Stomach smooth muscle (tissue), 2 donors: ENCODE measurements around the gene POU3F1.

Source experiments
- H3K27ac ChIP-seq: one replicate; pipeline ENCODE4 v1.7.0; 2013; ENCODE audit warnings: mild to moderate bottlenecking, low read length, inconsistent platforms
- H3K27me3 ChIP-seq, 2 donors: one replicate each; pipeline ENCODE4 v1.7.0; 2013; ENCODE audit warnings: low read length in 2 of 2; ENCODE audit not compliant: insufficient read depth in 2 of 2, control insufficient read depth in 1 of 2
- H3K36me3 ChIP-seq, 2 donors: one replicate each; pipeline ENCODE4 v1.7.0; 2013; ENCODE audit warnings: low read length in 2 of 2; ENCODE audit not compliant: control insufficient read depth in 2 of 2, insufficient read depth in 2 of 2
- H3K4me1 ChIP-seq: one replicate; pipeline ENCODE4 v1.7.0; 2013; ENCODE audit warnings: low read length; ENCODE audit not compliant: control insufficient read depth, insufficient read depth
- H3K4me3 ChIP-seq, 2 donors: one replicate each; pipeline ENCODE4 v1.7.0; 2013; ENCODE audit warnings: low read length in 2 of 2
- H3K9ac ChIP-seq, 2 donors: one replicate each; pipeline ENCODE4 v1.7.0; 2013; ENCODE audit warnings: low read length in 2 of 2, mild to moderate bottlenecking in 1 of 2
- H3K9me3 ChIP-seq, 2 donors: one replicate each; pipeline ENCODE4 v1.7.0; 2013; ENCODE audit warnings: low read length in 2 of 2; ENCODE audit not compliant: control insufficient read depth in 2 of 2
- donor health status: healthy.
- donor health status: Pancreatic carcinoma.

POU3F1 gene

GRCh38 chr1:38061290-38061689 lies 14.7 kb upstream of the POU3F1 start:
- Histone ChIP-seq H3K4me1 (no peaks in the 10 kb centered on the region), H3K9ac (no peak overlapping the region), H3K27ac (no peak overlapping the region), H3K9me3 (no peaks in the 10 kb centered on the region), H3K36me3 (no peaks in the 10 kb centered on the region), H3K27me3 (peaks cover 0 to 2% of the 10 kb centered on the region in 2 donors), H3K4me3 (no peak overlapping the region)

- no peaks in the 10 kb centered on the region for H3K9me3 ChIP-seq
- no peak overlapping the region for H3K9ac ChIP-seq
- H3K27me3 ChIP-seq, result peaks cover 0 to 4% of the 10 kb centered on the region in 2 donors
- no peaks in the 10 kb centered on the region for H3K36me3 ChIP-seq
- H3K4me3 ChIP-seq, result no peak overlapping the region
- H3K4me1 ChIP-seq, result no peaks in the 10 kb centered on the region
- no peak overlapping the region for H3K27ac ChIP-seq
Observed at GRCh38 chr1:38060498-38060897, 13.9 kb upstream of the POU3F1 start.

- H3K27ac ChIP-seq, result no peak overlapping the region
- H3K36me3 ChIP-seq, result no peaks in the 10 kb centered on the region
- no peaks in the 10 kb centered on the region for H3K9me3 ChIP-seq
- H3K4me1 ChIP-seq, result no peaks in the 10 kb centered on the region
- no peak overlapping the region for H3K4me3 ChIP-seq
- no peak overlapping the region for H3K9ac ChIP-seq
- peaks cover 0 to 5% of the 10 kb centered on the region in 2 donors for H3K27me3 ChIP-seq
Observed at GRCh38 chr1:38059635-38060250, 13.2 kb upstream of the POU3F1 start.

- Histone ChIP-seq H3K9me3 (no peaks in the 10 kb centered on the region), H3K9ac (no peak overlapping the region)
Observed at GRCh38 chr1:38055965-38056364, 9.4 kb upstream of the POU3F1 start.

GRCh38 chr1:38055398-38055797 lies 8.8 kb upstream of the POU3F1 start:
- Histone ChIP-seq H3K4me1 (no peaks in the 10 kb centered on the region), H3K9me3 (no peaks in the 10 kb centered on the region), H3K27me3 (peaks cover 2 to 18% of the 10 kb centered on the region in 2 donors), H3K27ac (no peak overlapping the region), H3K9ac (no peak overlapping the region), H3K4me3 (no peak overlapping the region), H3K36me3 (no peaks in the 10 kb centered on the region)

More at GRCh38 chr1:38055965-38056364, 9.4 kb upstream of the POU3F1 start:
- H3K27me3 ChIP-seq, result peaks cover 2 to 18% of the 10 kb centered on the region in 2 donors
- H3K4me1 ChIP-seq, result no peaks in the 10 kb centered on the region
- H3K27ac ChIP-seq, result no peak overlapping the region
- no peak overlapping the region for H3K4me3 ChIP-seq
- no peaks in the 10 kb centered on the region for H3K36me3 ChIP-seq

GRCh38 chr1:38053416-38054091 lies 7.0 kb upstream of the POU3F1 start:
- Histone ChIP-seq H3K9me3 (no peaks in the 10 kb centered on the region), H3K27ac (no peak overlapping the region), H3K4me1 (no peaks in the 10 kb centered on the region), H3K36me3 (no peaks in the 10 kb centered on the region), H3K4me3 (no peak overlapping the region), H3K9ac (no peak overlapping the region), H3K27me3 (peaks cover 2 to 21% of the 10 kb centered on the region in 2 donors)

GRCh38 chr1:38052750-38053415 lies 6.3 kb upstream of the POU3F1 start:
- no peaks in the 10 kb centered on the region for H3K9me3 ChIP-seq
- no peaks in the 10 kb centered on the region for H3K36me3 ChIP-seq
- H3K27me3 ChIP-seq, result peaks cover 2 to 21% of the 10 kb centered on the region in 2 donors
- no peak overlapping the region for H3K9ac ChIP-seq
- H3K4me1 ChIP-seq, result peaks cover 3% of the 10 kb centered on the region
- no peak overlapping the region for H3K4me3 ChIP-seq
- no peak overlapping the region for H3K27ac ChIP-seq

- no peaks in the 10 kb centered on the region for H3K9me3 ChIP-seq
- H3K36me3 ChIP-seq, result no peaks in the 10 kb centered on the region
- H3K4me1 ChIP-seq, result peaks cover 14% of the 10 kb centered on the region
- H3K27me3 ChIP-seq, result peaks cover 2 to 21% of the 10 kb centered on the region in 2 donors
- no peak overlapping the region for H3K27ac ChIP-seq
- H3K4me3 ChIP-seq, result no peak overlapping the region
- H3K9ac ChIP-seq, result no peak overlapping the region
Observed at GRCh38 chr1:38051079-38051543, 4.5 kb upstream of the POU3F1 start.

- Histone ChIP-seq H3K9ac (no peak overlapping the region), H3K27me3 (peaks cover 6 to 21% of the 10 kb centered on the region in 2 donors), H3K36me3 (no peaks in the 10 kb centered on the region), H3K4me1 (peaks cover 17% of the 10 kb centered on the region), H3K9me3 (no peaks in the 10 kb centered on the region), H3K4me3 (no peak overlapping the region), H3K27ac (no peak overlapping the region)
Observed at GRCh38 chr1:38050397-38051078, 3.9 kb upstream of the POU3F1 start.

- peaks cover 31% of the 10 kb centered on the region in 2 donors for H3K27me3 ChIP-seq
- H3K9me3 ChIP-seq, result no peaks in the 10 kb centered on the region
- peak overlapping the region; percentile 53 to 75 for H3K4me3 ChIP-seq
- no peak overlapping the region for H3K27ac ChIP-seq
- H3K4me1 ChIP-seq, result peaks cover 20% of the 10 kb centered on the region
- no peaks in the 10 kb centered on the region for H3K36me3 ChIP-seq
- H3K9ac ChIP-seq, result peak overlapping the region; percentile 18 to 21
Observed at GRCh38 chr1:38047603-38048141, 1.1 kb upstream of the POU3F1 start.
